ENCODE results near the gene NFIX.

Gene NFIX

DNA sequence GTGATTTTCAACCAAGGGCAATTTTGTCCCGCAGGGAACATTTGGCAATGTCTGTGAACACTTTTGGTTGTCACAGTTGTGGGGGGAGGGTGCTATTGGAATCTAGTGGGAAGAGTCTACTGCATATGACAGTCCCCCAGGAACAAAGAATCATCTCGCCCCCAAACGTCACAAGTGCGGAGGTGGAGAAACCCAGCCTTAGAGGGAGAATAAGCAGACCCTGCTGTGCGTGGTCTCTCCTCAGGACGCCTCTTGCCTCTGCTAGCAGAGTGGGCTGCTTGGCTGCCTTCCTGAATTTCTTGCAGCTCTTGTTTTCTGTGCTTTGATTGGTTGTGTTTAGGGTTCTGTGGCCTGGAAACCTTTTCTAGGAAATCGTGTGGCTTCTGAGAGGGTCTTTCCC is 42.5 kb downstream of the NFIX start:
- Mint-ChIP-seq H3K4me1 (ENCODE audit: low read depth) (peaks cover under 1% of the 10 kb centered on the region), H3K36me3 (peaks cover 2% of the 10 kb centered on the region), H3K9me3 (ENCODE audit: low read depth) (no peaks in the 10 kb centered on the region), H3K27ac (no peak overlapping the region), H3K4me3 (no peak overlapping the region), H3K27me3 (no peaks in the 10 kb centered on the region)

DNA sequence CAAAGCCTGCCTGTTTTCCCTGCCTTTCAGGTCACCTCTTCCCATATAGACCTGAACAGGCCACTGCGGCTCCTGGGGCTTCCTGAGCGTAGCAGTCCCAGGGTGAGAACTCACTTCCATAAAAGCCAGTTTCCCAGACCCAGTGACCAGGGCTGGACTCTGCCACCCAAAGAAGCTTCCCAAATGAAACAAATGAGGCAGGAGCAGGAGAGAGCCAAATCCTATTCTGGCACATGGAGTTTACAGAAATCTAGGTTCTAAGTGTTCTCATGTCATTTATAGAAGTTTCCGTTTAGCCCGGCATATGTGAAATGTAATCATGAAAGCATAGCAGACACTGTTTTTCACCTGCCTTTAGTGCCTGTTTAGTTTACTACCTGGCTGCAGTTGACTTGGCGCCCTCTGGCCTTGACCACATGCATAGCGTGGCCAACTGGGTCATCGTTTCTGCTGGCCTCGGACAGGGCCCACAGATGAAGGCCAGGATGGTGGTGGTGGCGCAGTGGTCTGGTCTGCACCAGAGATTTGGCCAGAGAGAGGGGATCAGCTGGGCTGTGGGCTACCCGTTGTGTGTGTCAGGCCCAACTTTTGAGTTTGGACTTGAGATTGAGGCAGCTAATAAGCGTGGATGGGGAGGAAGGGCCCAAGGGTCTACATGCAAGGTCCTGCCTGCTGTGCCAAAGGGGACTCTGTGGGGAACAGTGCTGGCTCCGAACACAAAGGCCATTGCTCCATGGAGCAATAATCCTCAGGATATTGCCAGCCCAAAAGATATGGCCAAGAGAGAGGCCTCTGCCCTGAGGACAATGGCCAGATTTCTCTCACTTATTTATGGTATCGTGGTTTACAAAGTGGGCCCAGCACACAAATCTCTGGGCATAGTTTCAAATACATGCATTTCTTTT is 43.3 kb downstream of the NFIX start:
- Mint-ChIP-seq H3K27me3 (no peaks in the 10 kb centered on the region), H3K4me3 (no peak overlapping the region), H3K27ac (no peak overlapping the region), H3K36me3 (peaks cover 2% of the 10 kb centered on the region), H3K9me3 (ENCODE audit: low read depth) (no peaks in the 10 kb centered on the region), H3K4me1 (ENCODE audit: low read depth) (peaks cover 9% of the 10 kb centered on the region)

DNA sequence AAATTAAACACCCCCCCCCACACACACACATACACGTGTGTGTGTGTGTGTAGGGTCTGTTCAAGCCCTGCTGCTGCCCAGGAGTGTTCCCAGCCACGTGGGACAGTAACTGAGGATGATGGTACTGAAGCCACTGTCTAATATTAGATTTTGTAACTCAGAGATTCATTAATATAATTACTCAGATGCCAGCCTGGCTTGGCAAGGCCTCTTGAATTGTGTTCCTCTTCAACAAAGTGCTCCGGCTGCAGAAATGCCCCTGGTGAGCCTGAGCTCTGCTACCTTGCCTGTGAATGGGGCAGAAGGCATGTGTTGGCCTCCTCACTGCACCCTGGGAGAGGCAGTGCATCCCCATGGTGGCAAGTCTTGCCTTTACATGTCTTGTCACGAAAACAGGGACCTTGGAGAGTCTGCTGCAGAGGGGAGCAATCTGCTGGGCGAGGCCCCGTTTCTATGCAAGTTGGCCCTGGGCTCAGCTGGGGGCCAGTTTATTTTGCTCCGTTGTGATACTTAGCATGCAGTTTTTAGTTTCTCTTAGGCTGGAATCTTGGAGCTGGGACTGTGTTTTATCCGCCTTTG is 44.0 kb downstream of the NFIX start:
- peaks cover 15% of the 10 kb centered on the region for H3K4me1 Mint-ChIP-seq (ENCODE audit: low read depth)
- H3K9me3 Mint-ChIP-seq (ENCODE audit: low read depth): no peaks in the 10 kb centered on the region
- no peaks in the 10 kb centered on the region for H3K27me3 Mint-ChIP-seq
- peaks cover 2% of the 10 kb centered on the region for H3K36me3 Mint-ChIP-seq
- no peak overlapping the region for H3K4me3 Mint-ChIP-seq
- H3K27ac Mint-ChIP-seq: no peak overlapping the region

DNA sequence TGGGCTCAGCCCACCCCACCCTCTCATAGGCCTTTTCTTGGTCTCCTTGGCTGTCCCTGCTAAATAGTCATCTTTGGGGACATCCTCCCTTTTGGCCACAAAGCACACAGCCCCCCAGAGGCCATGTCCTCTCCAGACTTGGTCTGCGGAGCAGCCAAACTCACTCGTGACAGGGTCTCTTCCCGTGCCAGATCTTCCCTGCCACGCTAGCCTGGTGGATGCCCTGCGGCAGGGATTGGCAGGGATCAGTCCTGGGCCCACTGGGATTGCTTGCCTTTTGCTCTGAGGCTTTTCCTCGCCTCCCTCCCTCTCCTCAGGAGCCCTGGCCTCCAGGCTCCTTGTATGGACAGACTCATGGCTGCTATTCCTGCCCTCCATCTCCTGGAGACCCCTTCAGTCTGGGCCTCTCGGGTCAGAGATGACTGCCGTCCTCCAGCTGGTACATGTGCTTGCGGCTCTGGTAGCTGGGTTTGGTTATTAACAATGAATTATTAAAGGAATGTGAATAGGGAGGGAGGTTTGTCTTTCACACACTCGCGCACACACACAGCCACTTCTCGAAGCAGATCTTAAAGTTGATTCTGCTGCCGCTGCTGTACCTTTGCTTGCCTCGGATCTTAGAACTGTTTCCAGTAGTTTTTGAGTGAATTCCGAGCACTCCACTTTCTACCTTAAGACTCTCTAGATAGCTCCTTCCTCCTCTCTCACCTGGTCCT is 45.1 kb downstream of the NFIX start:
- H3K4me3 Mint-ChIP-seq: no peak overlapping the region
- H3K4me1 Mint-ChIP-seq (ENCODE audit: low read depth): peaks cover 24% of the 10 kb centered on the region
- peaks cover 2% of the 10 kb centered on the region for H3K36me3 Mint-ChIP-seq
- H3K27ac Mint-ChIP-seq: no peak overlapping the region
- no peaks in the 10 kb centered on the region for H3K27me3 Mint-ChIP-seq
- no peaks in the 10 kb centered on the region for H3K9me3 Mint-ChIP-seq (ENCODE audit: low read depth)

DNA sequence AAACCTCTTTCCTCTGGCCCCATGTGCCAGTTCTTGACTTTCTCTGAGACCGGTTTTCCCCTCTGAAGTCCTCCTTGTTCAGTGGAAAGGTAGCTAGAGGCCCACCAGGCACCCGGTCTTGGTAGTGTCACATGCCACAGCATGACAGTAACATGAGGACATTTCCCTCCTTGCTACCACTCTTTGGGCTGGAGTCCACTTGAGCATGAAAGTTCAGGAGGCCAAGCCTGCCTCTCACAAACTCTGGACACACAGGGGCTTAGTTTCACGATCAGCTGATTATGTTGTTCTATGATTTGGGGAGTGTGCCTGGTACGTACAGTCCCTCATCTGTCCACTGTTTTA is 45.6 kb downstream of the NFIX start:
- H3K4me1 Mint-ChIP-seq (ENCODE audit: low read depth): peaks cover 24% of the 10 kb centered on the region
- H3K36me3 Mint-ChIP-seq: peaks cover 2% of the 10 kb centered on the region
- H3K4me3 Mint-ChIP-seq: no peak overlapping the region
- no peaks in the 10 kb centered on the region for H3K27me3 Mint-ChIP-seq
- no peak overlapping the region for H3K27ac Mint-ChIP-seq
- no peaks in the 10 kb centered on the region for H3K9me3 Mint-ChIP-seq (ENCODE audit: low read depth)

DNA sequence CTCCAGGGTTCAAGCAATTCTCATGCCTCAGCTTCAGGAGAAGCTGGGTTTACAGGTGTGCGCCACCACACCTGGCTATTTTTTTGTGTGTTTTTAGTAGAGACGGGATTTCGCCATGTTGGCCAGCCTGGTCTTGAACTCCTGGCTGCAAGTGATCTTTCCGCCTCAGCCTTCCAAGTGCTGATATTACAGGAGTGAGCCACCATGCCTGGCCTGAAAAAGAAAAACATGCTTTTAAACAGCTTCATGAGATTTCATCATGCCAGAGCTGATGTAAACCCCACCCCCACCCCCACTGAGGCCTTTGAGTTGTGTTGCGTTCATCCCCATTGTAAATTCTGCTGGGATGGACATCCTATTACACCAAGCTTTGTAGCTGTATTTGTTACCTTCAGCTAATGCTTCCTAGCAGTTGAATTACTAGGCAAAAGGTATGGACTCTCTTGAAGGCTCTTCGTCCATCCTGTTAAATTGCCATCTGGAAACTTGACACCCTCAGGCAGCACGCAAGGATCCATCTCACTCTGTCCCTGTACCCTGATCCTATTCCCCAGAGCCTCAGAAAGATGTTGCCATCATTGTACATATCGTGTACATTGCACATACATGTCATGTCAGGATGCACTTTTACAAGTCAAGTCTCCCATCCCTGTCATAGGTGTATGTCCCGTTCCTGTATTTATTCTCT is 47.3 kb downstream of the NFIX start:
- Mint-ChIP-seq H3K4me1 (ENCODE audit: low read depth) (peaks cover 24% of the 10 kb centered on the region), H3K36me3 (no peaks in the 10 kb centered on the region), H3K4me3 (no peak overlapping the region), H3K27me3 (no peaks in the 10 kb centered on the region), H3K27ac (no peak overlapping the region), H3K9me3 (ENCODE audit: low read depth) (no peaks in the 10 kb centered on the region)

DNA sequence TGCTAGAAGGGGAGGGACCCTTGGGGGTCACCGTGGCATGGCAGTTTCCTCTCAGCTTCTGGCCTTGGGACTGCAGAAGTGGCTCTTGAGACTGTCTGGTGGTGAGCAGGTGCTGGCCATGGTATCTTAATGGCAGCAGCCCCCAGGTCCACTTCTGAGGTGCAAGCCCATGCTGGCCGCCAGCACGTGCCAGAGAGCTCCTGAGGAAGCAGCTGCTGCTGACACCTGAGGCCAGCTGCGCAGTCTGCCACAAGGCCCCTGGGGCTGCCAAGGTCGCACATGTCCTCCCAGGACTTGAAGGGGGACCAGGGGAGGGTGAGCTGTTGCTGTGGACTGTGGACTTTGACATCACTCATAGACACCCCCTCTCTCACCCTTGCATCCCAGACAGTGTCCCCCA is 48.0 kb downstream of the NFIX start:
- no peaks in the 10 kb centered on the region for H3K9me3 Mint-ChIP-seq (ENCODE audit: low read depth)
- peaks cover 24% of the 10 kb centered on the region for H3K4me1 Mint-ChIP-seq (ENCODE audit: low read depth)
- no peaks in the 10 kb centered on the region for H3K36me3 Mint-ChIP-seq
- H3K27ac Mint-ChIP-seq: no peak overlapping the region
- H3K4me3 Mint-ChIP-seq: no peak overlapping the region
- no peaks in the 10 kb centered on the region for H3K27me3 Mint-ChIP-seq

DNA sequence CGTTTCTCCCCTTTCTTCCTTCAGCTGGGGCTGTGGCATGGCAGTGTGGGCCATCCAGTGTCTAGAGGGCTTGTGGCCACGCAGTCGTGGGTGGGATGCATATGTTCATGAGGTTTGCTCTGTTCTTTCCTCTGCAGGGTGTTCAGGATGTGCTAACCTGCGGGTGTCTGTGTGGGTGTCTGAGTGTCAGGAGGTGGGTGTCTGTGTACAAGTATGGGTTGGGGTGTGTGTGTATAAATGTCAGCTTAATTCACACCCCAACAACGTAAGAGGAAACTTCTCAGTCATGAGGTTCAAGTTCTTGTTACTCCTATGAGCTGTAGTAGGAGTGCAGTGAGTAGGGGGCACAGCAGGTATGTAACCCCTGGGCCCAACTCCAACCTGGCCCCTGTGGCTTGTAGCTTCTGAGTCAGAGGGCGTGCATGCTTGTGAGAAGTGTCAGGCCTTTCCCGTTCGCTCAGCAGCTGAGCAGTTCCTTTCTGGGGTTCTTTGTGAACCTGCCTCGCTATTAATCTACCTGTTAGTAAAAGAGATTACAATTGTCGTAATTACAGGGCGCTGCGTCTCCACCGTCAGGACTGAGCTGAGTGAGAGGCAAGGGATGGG is 49.1 kb downstream of the NFIX start:
- H3K4me1 Mint-ChIP-seq (ENCODE audit: low read depth): peaks cover 24% of the 10 kb centered on the region
- no peaks in the 10 kb centered on the region for H3K27me3 Mint-ChIP-seq
- H3K9me3 Mint-ChIP-seq (ENCODE audit: low read depth): no peaks in the 10 kb centered on the region
- peak overlapping the region; percentile 89 for H3K27ac Mint-ChIP-seq
- H3K4me3 Mint-ChIP-seq: peak overlapping the region; percentile 41
- no peaks in the 10 kb centered on the region for H3K36me3 Mint-ChIP-seq

DNA sequence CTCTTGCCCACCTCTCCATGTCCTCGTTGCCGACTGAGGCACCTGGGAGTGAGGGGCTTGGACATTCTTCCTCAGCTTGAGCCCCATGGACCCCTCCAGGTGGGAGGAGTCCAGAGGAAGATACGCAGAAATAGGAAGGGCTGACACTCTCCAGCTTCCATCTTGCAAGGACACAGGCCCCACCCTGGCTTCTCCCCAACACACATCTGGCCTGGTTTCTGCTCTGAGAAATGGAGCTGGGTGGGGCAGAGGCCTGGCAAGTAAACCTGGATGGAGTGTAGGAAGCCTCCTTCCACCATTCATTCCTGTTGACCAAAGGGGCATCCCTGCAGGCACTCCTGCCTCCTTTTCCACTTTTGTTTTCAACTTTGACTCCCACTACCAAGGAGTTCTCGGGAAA is 50.5 kb downstream of the NFIX start:
- no peaks in the 10 kb centered on the region for H3K9me3 Mint-ChIP-seq (ENCODE audit: low read depth)
- no peak overlapping the region for H3K27ac Mint-ChIP-seq
- no peaks in the 10 kb centered on the region for H3K36me3 Mint-ChIP-seq
- peaks cover 24% of the 10 kb centered on the region for H3K4me1 Mint-ChIP-seq (ENCODE audit: low read depth)
- H3K4me3 Mint-ChIP-seq: no peak overlapping the region
- no peaks in the 10 kb centered on the region for H3K27me3 Mint-ChIP-seq

DNA sequence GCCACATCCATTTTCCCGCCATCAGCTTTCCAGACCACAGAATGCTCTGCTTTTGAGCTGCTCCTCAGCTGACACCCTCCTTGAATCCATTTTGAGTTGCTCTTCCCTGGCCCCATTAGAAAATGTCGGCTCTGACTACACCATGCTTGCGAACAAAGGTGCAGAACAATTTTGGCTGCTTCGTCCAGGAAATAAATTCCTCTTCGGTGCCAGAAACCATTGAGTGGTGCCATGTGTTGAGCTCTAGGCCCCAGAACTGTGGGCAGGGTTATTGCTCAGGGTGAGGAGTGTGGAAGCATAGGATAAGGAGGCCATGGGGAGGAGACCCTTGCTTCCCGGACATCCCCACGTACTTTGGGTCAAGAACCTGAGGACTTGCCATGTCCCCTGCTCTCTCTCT is 52.1 kb downstream of the NFIX start:
- Mint-ChIP-seq H3K4me1 (ENCODE audit: low read depth) (peaks cover 37% of the 10 kb centered on the region), H3K36me3 (no peaks in the 10 kb centered on the region), H3K4me3 (no peak overlapping the region), H3K9me3 (ENCODE audit: low read depth) (no peaks in the 10 kb centered on the region), H3K27me3 (no peaks in the 10 kb centered on the region), H3K27ac (no peak overlapping the region)

DNA sequence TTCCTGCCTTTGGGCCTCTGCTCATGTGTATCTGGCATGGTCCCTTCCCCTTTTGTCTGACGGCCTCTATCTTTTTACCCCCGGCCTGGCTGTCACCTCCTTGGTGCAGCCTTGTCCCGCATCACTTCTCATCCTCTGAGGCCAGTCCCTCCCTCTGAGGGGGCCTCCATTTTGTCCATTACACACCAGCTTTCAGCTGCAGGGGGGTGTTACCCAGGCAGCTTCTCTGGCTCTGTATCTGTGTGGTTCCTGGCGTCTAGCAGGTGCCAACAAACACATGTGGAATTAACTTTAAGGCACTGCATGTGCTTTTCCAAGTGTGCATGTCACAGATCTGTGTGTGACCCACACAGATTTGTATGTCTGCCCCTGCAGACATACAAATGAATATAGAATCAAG is 55.0 kb downstream of the NFIX start:
- no peak overlapping the region for H3K27ac Mint-ChIP-seq

DNA sequence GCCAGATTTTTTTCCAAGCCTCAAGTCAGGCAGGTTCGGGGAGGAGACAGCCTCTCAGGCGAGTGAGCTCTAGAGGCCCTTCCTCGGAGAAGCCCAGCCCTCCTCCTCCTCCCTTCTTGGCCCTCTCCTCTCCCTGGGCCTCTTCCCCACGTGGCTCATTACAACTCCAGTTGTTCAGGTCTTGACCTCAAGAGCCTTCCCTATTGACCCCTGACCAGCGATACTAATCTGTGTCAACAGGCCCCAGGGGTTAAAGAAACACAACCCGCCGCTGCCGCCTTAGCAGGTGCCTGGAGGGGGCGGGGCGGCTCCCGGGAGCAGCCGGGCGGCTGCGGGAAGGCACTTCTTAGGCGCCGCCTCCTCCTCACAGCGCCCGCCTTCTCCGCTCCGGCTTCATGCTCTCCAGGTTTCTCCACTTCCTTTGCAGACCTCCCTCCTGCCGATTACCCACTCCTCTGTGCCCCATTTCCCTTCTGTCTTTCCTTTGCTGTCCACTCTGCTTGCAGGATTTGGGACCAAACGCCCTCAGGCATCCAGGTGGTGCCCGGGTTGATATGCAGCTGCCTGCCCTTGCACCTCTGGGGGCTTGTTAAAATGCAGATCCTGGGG is 56.4 kb downstream of the NFIX start:
- no peaks in the 10 kb centered on the region for H3K9me3 Mint-ChIP-seq (ENCODE audit: low read depth)
- peaks cover 1% of the 10 kb centered on the region for H3K27me3 Mint-ChIP-seq
- H3K4me1 Mint-ChIP-seq (ENCODE audit: low read depth): peaks cover 13% of the 10 kb centered on the region
- peak overlapping the region; percentile 18 for H3K4me3 Mint-ChIP-seq
- no peaks in the 10 kb centered on the region for H3K36me3 Mint-ChIP-seq
- no peak overlapping the region for H3K27ac Mint-ChIP-seq

More for the DNA sequence above, 55.0 kb downstream of the NFIX start:
- peaks cover 1% of the 10 kb centered on the region for H3K27me3 Mint-ChIP-seq
- H3K9me3 Mint-ChIP-seq (ENCODE audit: low read depth): no peaks in the 10 kb centered on the region
- no peaks in the 10 kb centered on the region for H3K36me3 Mint-ChIP-seq
- no peak overlapping the region for H3K4me3 Mint-ChIP-seq
- H3K4me1 Mint-ChIP-seq (ENCODE audit: low read depth): peaks cover 13% of the 10 kb centered on the region

DNA sequence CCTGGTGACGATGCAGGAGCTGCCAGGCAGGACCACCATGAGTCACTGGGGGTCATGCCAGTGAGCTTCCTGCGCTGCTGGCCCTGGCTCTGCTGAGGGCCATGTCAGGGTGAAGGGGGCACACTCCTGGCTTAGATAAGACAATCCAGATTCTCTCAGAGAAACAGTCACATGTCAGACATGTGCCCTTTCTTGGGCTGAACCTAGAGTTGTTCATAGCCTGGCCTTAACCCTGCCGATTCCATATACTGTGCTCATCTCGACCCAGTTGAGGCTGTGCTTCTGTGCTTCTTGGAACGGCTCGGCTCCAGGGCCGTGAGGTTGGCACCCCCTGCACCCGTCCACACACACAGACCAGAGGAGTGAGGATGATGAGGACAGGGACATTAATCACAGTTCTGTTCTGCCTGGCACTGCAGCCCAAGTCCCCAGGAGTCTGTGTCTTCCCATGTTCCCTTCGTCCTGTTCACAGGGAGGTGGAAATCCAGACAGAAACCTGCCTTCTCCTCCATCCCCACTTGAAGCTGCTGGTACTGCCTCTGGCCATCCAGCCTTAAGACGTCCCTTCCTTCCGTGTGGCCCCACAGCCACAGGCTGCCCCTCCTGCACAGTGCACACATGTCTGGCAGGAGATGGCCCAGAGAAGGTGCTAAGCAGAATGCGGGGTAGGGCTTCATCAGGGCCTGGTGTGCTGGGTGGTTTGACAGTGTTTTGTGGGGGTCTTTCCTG is 57.3 kb downstream of the NFIX start:
- peaks cover 13% of the 10 kb centered on the region for H3K4me1 Mint-ChIP-seq (ENCODE audit: low read depth)
- H3K9me3 Mint-ChIP-seq (ENCODE audit: low read depth): no peaks in the 10 kb centered on the region
- H3K27me3 Mint-ChIP-seq: peaks cover 1% of the 10 kb centered on the region
- no peak overlapping the region for H3K4me3 Mint-ChIP-seq
- no peaks in the 10 kb centered on the region for H3K36me3 Mint-ChIP-seq
- no peak overlapping the region for H3K27ac Mint-ChIP-seq

DNA sequence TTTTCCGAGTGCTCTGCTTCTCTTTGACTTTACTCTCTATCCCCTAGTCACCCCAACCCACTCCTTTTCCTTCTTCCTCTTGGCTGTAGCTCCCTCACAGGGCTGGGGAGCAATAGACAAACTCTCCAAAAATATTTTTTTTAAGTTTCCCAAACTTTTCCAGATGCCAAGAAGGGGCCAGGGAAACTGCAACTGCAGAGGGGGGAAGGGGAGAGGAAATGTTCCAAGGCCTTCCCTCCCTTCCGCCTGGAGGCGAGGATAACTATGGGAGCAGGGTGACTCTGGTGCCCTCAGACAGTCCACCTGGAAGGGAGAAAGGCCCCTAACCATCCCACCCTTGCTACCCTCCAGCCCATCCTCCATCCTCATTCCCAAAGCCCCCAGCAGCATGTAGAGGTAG is 58.0 kb downstream of the NFIX start:
- H3K36me3 Mint-ChIP-seq: no peaks in the 10 kb centered on the region
- peaks cover 13% of the 10 kb centered on the region for H3K4me1 Mint-ChIP-seq (ENCODE audit: low read depth)
- H3K27ac Mint-ChIP-seq: no peak overlapping the region
- peaks cover 1% of the 10 kb centered on the region for H3K27me3 Mint-ChIP-seq
- no peaks in the 10 kb centered on the region for H3K9me3 Mint-ChIP-seq (ENCODE audit: low read depth)
- H3K4me3 Mint-ChIP-seq: no peak overlapping the region
